GM12891 (cell line): ENCODE results near the gene COPS2.

Source experiments
- PAX5 ChIP-seq: IDR thresholded peaks from 2 replicates; pipeline ENCODE4 v1.6.1; 2011; ENCODE audit warnings: low read length, moderate library complexity, mild to moderate bottlenecking; ENCODE audit not compliant: insufficient read depth, severe bottlenecking
- POLR2A ChIP-seq: IDR thresholded peaks from 2 replicates; pipeline ENCODE4 v1.6.1; 2011; ENCODE audit warnings: low read depth, low read length, control low read depth
- POLR2AphosphoS5 ChIP-seq: IDR thresholded peaks from 2 replicates; pipeline ENCODE4 v1.6.1; 2011; ENCODE audit warnings: low read depth, low read length, control low read depth

DNA sequence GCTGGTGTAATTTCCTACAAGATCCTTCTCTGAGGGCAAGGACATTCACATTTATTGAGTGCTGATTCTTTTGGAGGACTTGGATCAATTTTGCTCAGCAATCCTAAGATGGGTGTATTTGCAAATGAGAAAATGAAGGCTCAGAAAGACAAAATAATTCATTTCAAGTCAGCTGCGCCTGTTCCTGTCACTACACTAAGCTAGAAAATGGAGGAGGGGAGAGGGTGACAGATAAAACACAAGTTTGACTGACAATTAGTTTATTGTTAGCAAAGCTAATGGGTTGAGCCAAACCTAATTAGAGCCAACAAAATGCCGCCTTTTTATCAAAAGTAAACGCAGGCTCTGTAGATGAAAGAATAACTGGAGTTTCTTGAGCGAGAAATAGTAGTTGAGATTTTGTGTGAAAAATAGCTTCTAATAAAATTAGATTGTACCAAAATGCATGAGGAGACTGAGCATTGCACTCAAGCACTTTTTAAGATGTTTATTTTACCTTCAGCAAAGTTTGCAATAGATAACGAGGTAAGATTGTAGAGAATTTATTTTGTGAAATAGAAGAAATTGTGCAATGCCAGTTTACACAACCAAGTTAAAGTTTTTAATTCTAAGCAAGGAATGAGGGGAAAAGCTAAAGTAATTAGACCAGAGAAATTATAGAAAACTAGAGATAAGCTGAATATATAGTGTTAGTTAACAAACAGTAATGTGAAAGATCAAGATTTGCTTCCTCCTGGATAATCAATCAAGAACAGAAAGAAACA is 69.5 kb downstream of the COPS2 start:
- TF ChIP-seq POLR2A = no peak
- TF ChIP-seq POLR2AphosphoS5 = no peak
- no peak for TF ChIP-seq PAX5
